ENCODE results near the gene FEN1. TPM values are rescaled to one million over a fixed set of nuclear protein-coding genes. Genes with fewer than 3 reads are reported as not detected.

FEN1 gene
- polyA plus RNA-seq, 1 experiment, result 13.2 TPM

DNA sequence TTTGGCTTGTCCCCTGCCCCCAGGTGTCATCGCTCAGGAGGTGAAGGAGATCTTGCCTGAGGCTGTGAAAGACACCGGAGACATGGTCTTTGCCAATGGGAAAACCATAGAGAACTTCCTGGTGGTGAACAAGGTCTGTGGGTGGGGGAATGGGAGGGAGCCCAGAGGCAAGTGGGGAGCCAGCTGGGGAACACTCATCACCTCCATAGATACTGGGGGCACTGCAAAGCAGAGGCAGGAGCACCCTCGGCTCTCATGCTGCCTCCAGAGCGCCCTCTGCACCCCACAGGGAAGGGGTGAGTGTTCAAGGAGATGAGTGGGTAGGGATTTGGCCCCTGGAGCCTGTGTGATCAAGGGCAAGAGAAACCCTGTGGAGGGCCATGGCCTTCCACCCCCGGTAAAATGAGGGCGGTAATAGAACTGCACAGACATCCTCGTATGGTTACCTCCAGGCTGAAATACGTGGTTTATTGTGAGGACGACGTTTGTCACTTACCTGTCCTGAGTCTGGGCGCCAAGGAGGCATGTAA, 14.3 kb upstream of the FEN1 start:
- ChIA-PET CTCF (interaction anchor here (1.4 to 5.0 kb wide), 5 partner anchors 10 to 32 kb away, joined by 3 to 25 read pairs (median 6); no protein-coding TSS in a partner anchor), POLR2A (no interaction called here)
- Histone ChIP-seq H3K36me3 (ENCODE audit: control insufficient read depth, insufficient read depth, low read length) (no peaks in the 10 kb centered on the region), H3K4me3 (ENCODE audit: low read depth, low read length) (no peak overlapping the region), H3K27me3 (ENCODE audit: control insufficient read depth, insufficient read depth, low read length) (no peaks in the 10 kb centered on the region)
- TF ChIP-seq CTCF (IDR thresholded peaks at IDR 0.05; ENCODE audit: insufficient read depth, low read depth, low read length), result no peak
- DNase-seq (ENCODE audit: low read depth), result no peak

DNA sequence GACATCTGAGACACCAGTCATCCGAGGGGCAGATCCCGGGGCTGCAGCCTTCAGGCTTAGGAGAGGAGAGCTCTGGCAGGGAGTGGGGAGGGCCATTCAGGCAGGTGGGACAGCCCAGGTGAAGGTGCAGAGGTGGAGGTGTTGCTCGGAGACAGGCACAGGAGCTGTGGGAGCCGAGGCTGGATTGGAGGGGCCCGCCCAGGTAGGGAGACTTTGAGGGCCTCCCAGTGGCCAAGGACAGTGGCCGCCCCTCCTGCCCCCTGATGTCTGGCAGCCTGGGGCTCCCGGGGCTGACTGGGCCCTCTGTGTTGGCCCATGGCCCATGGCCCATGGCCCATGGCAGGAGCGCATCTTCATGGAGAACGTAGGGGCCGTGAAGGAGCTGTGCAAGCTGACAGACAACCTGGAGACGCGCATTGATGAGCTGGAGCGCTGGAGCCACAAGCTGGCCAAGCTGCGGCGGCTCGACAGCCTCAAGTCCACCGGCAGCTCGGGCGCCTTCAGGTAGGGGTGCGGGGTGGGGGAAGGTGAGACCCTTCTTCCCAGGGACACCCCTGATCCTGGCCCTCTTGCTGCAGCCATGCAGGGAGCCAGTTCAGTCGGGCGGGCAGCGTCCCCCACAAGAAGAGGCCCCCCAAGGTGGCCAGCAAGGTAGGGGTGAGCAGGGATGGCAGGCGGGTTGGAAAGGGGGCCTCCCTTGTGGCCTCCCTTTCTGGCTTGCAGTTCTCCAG, 13.6 kb upstream of the FEN1 start:
- Histone ChIP-seq H3K27me3 (ENCODE audit: control insufficient read depth, insufficient read depth, low read length) (no peaks in the 10 kb centered on the region), H3K4me3 (ENCODE audit: low read depth, low read length) (no peak overlapping the region), H3K36me3 (ENCODE audit: control insufficient read depth, insufficient read depth, low read length) (no peaks in the 10 kb centered on the region)
- CTCF ChIA-PET, result interaction anchor here (0.7 to 2.5 kb wide), 3 partner anchors 26 to 46 kb away, joined by 3 to 7 read pairs (median 3); no protein-coding TSS in a partner anchor
- no peak for TF ChIP-seq CTCF (IDR thresholded peaks at IDR 0.05; ENCODE audit: insufficient read depth, low read depth, low read length)
- POLR2A ChIA-PET, result no interaction called here
- no peak for DNase-seq (ENCODE audit: low read depth)

GRCh38 chr11:61779666-61780525, 12.8 kb upstream of the FEN1 start:
- no peak for TF ChIP-seq CTCF (IDR thresholded peaks at IDR 0.05; ENCODE audit: insufficient read depth, low read depth, low read length)
- ChIA-PET POLR2A (no interaction called here), CTCF (interaction anchor here (0.7 to 3.3 kb wide), 9 partner anchors 11 to 328 kb away, joined by 3 to 15 read pairs (median 3); partner anchors contain the start of gene FADS2)
- no peak overlapping the region for H3K4me3 ChIP-seq (ENCODE audit: low read depth, low read length)
- H3K36me3 ChIP-seq (ENCODE audit: control insufficient read depth, insufficient read depth, low read length), result peaks cover 3% of the 10 kb centered on the region; the same call in 1 of the 2 replicates
- H3K27me3 ChIP-seq (ENCODE audit: control insufficient read depth, insufficient read depth, low read length), result no peaks in the 10 kb centered on the region
- DNase-seq (ENCODE audit: low read depth), result no peak

- no peak for TF ChIP-seq CTCF (IDR thresholded peaks at IDR 0.05; ENCODE audit: insufficient read depth, low read depth, low read length)
- no peak for DNase-seq (ENCODE audit: low read depth)
- CTCF ChIA-PET, result interaction anchor here (0.7 to 3.3 kb wide), 8 partner anchors 12 to 327 kb away, joined by 3 to 15 read pairs (median 4); partner anchors contain the start of gene FADS2
- Histone ChIP-seq H3K4me3 (ENCODE audit: low read depth, low read length) (no peak overlapping the region), H3K36me3 (ENCODE audit: control insufficient read depth, insufficient read depth, low read length) (peaks cover 3% of the 10 kb centered on the region; the same call in 1 of the 2 replicates), H3K27me3 (ENCODE audit: control insufficient read depth, insufficient read depth, low read length) (no peaks in the 10 kb centered on the region)
- POLR2A ChIA-PET, result no interaction called here
Observed at GRCh38 chr11:61780581-61781162, 12.0 kb upstream of the FEN1 start.
